Stimulated activated CD4-positive, alpha-beta T cell treated with anti-CD3 and anti-CD28 coated beads, TNF-alpha, amount 100 ng/mL, for 4 hours (primary cell): ENCODE data around the gene UBQLN1.
A peak's percentile ranks its signal among the peaks of the same experiment; 100 is the strongest.
"Not testable (repeated sequence)": the region's sequence is repeated elsewhere in the genome, so short reads cannot be mapped to it uniquely, and the experiment has no call there.

Experiments
- DNase-seq, 3 experiments: peaks; one replicate each; pipeline ENCODE4 v3.0.0-alpha.2; 2020; ENCODE audit warnings: low read depth in 3 of 3

The UBQLN1 gene

GRCh38 chr9:83633255-83633654 lies 74.5 kb downstream of the UBQLN1 start:
- no peak for DNase-seq

- no peak for DNase-seq
Observed at GRCh38 chr9:83630938-83631457, 76.8 kb downstream of the UBQLN1 start.

GRCh38 chr9:83629433-83630104 lies 78.2 kb downstream of the UBQLN1 start:
- DNase-seq = no peak

- no peak for DNase-seq
Observed at GRCh38 chr9:83628540-83628939, 79.2 kb downstream of the UBQLN1 start.

- DNase-seq = no peak
Observed at GRCh38 chr9:83625178-83625577, 82.6 kb downstream of the UBQLN1 start.

- no peak for DNase-seq
Observed at GRCh38 chr9:83623679-83624076, 84.1 kb downstream of the UBQLN1 start.

GRCh38 chr9:83622939-83623678 lies 84.6 kb downstream of the UBQLN1 start, which contains the start of gene IDNK:
IDNK (plus strand) TSS chr9:83623143; CDS start chr9:83623172, 29 bp downstream.
- DNase-seq = peak; percentile 25 to 59 (median 34)

GRCh38 chr9:83622433-83622938 lies 85.3 kb downstream of the UBQLN1 start:
- DNase-seq = no peak

GRCh38 chr9:83620841-83621636 lies 86.7 kb downstream of the UBQLN1 start:
- DNase-seq = no peak

GRCh38 chr9:83617299-83617698 lies 90.5 kb downstream of the UBQLN1 start:
- no peak for DNase-seq

- DNase-seq = not testable (repeated sequence)
Observed at GRCh38 chr9:83613298-83613697, 94.5 kb downstream of the UBQLN1 start.
